Measurements from ENCODE around the gene PSMD1.

DNA sequence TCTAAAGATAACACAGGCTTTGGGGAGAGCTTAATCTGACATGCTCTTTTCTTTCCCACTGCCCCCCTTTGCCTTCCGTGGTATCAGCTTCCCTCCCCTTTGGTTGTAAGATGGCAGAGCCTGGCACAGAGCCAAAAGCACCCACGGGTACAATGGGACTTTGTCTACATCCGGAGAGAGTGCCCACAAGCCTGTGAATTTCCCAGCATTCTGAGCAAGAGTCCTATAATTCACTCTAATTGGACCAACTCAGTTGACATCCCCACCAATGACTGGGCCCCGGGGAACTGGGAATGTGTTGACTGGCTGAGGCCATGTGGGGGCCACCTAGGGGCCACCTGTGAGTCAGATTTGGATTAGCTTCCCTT, 39.5 kb upstream of the PSMD1 start:
- TF ChIP-seq POLR2A (IDR thresholded peaks at IDR 0.05; ENCODE audit: low read depth, low read length) (no peak), JUN (IDR thresholded peaks at IDR 0.05; ENCODE audit: borderline replicate concordance, insufficient read depth, insufficient read length, low read depth) (no peak), EZH2 (IDR thresholded peaks at IDR 0.05; ENCODE audit: borderline replicate concordance, low read depth, low read length, severe bottlenecking) (no peak), MYC (IDR thresholded peaks at IDR 0.05; ENCODE audit: low read depth, low read length) (no peak), GATA2 (IDR thresholded peaks at IDR 0.05; ENCODE audit: insufficient read depth, insufficient read length, low read depth, low read length) (no peak), FOS (IDR thresholded peaks at IDR 0.05; ENCODE audit: borderline replicate concordance, insufficient read depth, low read length) (no peak), POLR2AphosphoS5 (IDR thresholded peaks at IDR 0.05; ENCODE audit: insufficient read depth, low read depth, low read length) (no peak), MAX (IDR thresholded peaks at IDR 0.05; ENCODE audit: insufficient read depth, insufficient read length) (no peak)
- TF ChIP-seq, protein P1, sequence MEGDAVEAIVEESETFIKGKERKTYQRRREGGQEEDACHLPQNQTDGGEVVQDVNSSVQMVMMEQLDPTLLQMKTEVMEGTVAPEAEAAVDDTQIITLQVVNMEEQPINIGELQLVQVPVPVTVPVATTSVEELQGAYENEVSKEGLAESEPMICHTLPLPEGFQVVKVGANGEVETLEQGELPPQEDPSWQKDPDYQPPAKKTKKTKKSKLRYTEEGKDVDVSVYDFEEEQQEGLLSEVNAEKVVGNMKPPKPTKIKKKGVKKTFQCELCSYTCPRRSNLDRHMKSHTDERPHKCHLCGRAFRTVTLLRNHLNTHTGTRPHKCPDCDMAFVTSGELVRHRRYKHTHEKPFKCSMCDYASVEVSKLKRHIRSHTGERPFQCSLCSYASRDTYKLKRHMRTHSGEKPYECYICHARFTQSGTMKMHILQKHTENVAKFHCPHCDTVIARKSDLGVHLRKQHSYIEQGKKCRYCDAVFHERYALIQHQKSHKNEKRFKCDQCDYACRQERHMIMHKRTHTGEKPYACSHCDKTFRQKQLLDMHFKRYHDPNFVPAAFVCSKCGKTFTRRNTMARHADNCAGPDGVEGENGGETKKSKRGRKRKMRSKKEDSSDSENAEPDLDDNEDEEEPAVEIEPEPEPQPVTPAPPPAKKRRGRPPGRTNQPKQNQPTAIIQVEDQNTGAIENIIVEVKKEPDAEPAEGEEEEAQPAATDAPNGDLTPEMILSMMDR (IDR thresholded peaks at IDR 0.05; ENCODE audit: extremely low read depth in 1 of 2, insufficient read depth in 1 of 2, low read depth in 1 of 2, low read length in 2 of 2) = no peak
